GM21360 (cell line): ENCODE data around the gene PKD2L1.
"Not testable (repeated sequence)": the region's sequence is repeated elsewhere in the genome, so short reads cannot be mapped to it uniquely, and the experiment has no call there.

Experiments used
- ATAC-seq: cut with Tn5 transposase; IDR thresholded peaks from one replicate; pipeline ENCODE4 v1.9.1; 2021; ENCODE audit warnings: mild to moderate bottlenecking, moderate library complexity; ENCODE audit not compliant: unreplicated experiment

PKD2L1 gene

GRCh38 chr10:100288196-100288595, 41.8 kb downstream of the PKD2L1 start:
- no peak for ATAC-seq

- ATAC-seq: no peak
These were observed 42.3 kb downstream of the PKD2L1 start for GRCh38 chr10:100287756-100288155.

- ATAC-seq: peak; percentile 87
These were observed 43.7 kb downstream of the PKD2L1 start, which contains the start of gene BLOC1S2 for GRCh38 chr10:100286051-100287033. TSS of gene BLOC1S2 (minus strand) at chr10:100286680. CDS start at chr10:100286659, 21 bp downstream.

GRCh38 chr10:100285326-100285725, 44.7 kb downstream of the PKD2L1 start:
- ATAC-seq: not testable (repeated sequence)

- ATAC-seq: no peak
These were observed 47.1 kb downstream of the PKD2L1 start for GRCh38 chr10:100282907-100283306.

- not testable (repeated sequence) for ATAC-seq
These were observed 53.1 kb downstream of the PKD2L1 start for GRCh38 chr10:100276971-100277370.

DNA sequence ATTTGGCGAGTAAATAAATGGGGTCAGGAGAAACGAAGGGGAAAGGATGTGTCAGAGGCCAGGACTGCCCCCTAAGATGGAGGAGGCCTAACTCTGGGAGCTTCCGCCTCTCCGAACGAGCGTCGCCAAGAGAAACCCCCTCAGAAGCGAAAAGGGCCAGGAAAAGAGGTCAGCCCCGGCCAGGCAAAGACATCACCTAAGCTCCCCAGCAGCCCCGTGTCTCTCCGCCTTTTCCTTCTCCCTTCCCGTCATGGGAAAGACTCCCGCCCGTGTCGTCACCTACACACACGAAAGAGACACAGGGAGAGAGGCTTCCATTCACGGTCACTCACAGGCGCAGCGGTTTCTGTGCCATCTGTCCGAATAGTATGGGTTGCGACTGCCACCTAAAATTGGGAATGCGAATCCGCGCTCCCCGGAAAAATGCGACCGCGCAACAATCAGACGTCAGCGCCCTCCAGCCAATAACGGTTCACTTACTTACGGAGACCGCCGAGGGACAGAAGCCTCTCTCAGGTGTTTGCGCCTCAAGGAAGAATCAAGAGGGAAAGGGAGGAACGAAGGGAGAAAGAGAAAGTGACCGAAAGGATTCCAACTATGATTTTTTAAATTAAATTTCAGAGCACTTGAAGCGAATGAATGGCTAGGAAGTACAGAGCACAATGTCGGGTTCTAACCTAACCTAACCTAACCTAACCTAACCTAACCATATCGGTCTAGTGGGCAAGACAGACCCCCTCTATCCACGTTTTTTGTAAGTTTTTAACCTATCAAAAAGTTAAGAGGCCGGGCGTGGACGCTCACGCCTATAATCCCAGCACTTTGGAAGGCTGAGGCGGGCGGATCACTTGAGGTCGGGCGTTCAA, 62.6 kb downstream of the PKD2L1 start, which contains the start of gene CWF19L1:
TSS of gene CWF19L1 (minus strand) at position 400 of the 866 bp plus-strand sequence. CDS start at position 355, 45 bp downstream.
- no peak for ATAC-seq

DNA sequence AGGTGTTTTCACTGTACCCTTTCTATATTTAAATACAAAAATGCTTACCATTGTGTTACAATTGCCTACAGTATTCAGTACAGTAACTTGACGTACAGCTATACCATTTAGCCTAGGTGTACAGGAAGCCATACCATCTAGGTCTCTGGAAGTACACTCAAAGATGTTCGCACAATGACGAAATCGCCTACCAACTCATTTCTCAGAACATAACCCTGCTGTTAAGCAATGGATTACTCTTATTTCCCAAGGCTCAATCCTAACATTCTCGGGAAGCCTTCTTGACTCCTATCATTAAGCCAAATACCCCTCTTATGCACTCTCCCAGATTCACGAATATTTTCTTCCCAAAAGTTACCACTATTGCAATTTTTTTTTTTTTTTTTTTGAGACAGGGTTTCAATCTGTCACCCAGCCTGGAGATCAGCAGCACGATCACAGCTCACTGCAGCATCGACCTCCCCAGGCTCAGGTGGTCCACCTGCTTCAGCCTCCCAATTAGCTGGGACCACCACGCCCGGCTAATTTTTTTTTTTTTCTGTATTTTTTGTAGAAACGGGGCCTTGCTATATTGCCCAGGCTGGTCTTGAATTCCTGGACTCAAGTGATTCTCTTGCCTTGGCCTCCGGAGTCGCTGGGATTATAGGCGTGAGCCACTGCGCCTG, 64.1 kb downstream of the PKD2L1 start:
- ATAC-seq: no peak

DNA sequence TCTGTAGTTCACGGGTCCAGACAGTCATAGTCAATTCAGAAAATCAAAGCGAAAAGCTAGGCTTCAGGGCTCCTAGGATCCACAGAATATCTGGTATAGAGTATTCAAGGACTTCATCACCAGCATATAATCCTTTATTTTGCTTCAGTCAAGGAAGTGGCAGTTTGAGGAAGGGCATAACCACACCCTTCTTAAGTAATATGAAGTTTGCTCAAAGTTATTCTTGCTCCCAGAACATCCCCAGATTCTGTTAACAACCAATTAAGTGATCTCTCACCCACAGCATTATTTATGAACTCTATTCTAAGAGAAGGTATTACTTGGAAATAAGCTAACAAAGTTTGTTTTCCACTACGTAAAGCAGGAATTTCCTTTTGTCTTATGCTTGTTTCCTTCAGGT, 75.8 kb downstream of the PKD2L1 start:
- ATAC-seq: no peak

- ATAC-seq: no peak
These were observed 77.0 kb downstream of the PKD2L1 start for GRCh38 chr10:100253041-100253440.

GRCh38 chr10:100248820-100249219, 81.2 kb downstream of the PKD2L1 start:
- ATAC-seq: no peak

- no peak for ATAC-seq
These were observed 84.4 kb downstream of the PKD2L1 start for GRCh38 chr10:100245484-100246220.

DNA sequence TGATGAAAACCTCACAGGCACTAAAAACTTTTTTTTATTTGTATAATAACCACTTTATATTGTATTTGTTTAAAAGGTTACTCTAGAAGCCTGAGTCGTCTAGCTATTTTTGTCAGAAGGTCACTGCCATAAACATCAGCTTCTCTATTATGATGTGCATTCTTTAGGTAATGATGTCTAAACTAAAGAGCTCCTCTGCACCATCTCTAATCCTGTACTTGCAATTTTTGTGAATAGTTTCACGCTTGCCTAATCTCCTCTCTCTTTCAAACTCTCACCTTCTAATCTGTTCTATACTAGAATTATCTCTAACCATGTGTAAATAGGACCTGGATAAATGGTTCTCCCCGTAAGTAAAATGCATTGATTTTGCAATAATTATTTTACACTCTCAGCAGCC, 90.2 kb downstream of the PKD2L1 start:
- no peak for ATAC-seq

DNA sequence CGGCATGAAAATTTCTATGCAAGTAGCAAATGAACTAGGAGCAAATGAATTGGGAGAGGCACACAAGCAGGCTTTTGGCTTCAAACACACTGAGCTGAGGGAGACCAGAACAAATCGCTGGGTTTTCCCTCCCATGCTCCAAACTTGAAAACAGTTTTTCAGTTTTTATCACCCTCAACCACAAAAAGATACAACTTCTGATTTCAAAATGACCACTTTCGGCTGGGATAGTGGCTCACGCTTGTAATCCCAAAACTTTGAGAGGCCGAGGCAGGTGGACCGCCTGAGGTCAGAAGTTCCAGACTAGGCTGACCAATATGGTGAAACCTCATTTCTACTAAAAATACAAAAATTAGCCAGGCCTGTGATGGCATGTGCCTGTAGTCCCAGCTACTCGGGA, 91.6 kb downstream of the PKD2L1 start:
- ATAC-seq: no peak
